Frontal cortex (tissue), 4 donors: Measurements from ENCODE around the gene NEK5. TPM values are rescaled to one million over a fixed set of nuclear protein-coding genes. Genes with fewer than 3 reads are reported as not detected.
"Not testable (repeated sequence)": the region's sequence is repeated elsewhere in the genome, so short reads cannot be mapped to it uniquely, and the experiment has no call there.

Experiments used
- DNase-seq, 2 donors: peaks; one replicate each; pipeline ENCODE4 v3.0.0; 2012; ENCODE audit warnings: low spot score in 2 of 2
- FAIRE-seq: peaks from 2 replicates; lab custom pipeline; 2012; peaks lifted over from hg19 to GRCh38; lab: Jason Lieb, UNC
- total RNA-seq: library from RNA; depleted of rRNA; stranded (reverse); fragments of >200 nt; gene quantifications from one replicate; pipeline ENCODE4 v1.2.3, GENCODE V29; 2014
- donor health status: control.
- donor health status: control.
- donor health status: control.

Gene NEK5
- total RNA-seq, 1 donor from 2014 or later, result 0.82 TPM

GRCh38 chr13:52084981-52085380, 43.9 kb downstream of the NEK5 start:
- FAIRE-seq, result not testable (repeated sequence)

DNA sequence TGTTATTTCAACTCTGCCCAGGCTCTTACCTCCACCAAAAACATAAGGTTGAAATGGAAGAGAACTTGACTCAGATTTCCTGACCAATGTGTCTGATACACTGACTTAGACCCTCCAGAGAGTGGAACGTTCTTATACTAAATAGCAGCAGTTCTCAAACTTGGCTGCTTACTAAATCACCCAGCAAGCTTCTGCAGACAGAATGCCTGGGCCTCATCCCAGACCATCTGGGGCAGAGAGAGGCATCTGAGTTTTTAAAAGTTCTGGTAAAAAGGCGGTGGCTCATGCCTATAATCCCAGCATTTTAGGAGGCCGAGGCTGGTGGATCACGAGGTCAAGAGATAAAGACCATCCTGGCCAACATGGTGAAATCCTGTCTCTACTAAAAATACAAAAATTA, 46.3 kb downstream of the NEK5 start:
- DNase-seq (no peak), FAIRE-seq (no peak)

More at GRCh38 chr13:52084981-52085380, 43.9 kb downstream of the NEK5 start:
- not testable (repeated sequence) for DNase-seq

DNA sequence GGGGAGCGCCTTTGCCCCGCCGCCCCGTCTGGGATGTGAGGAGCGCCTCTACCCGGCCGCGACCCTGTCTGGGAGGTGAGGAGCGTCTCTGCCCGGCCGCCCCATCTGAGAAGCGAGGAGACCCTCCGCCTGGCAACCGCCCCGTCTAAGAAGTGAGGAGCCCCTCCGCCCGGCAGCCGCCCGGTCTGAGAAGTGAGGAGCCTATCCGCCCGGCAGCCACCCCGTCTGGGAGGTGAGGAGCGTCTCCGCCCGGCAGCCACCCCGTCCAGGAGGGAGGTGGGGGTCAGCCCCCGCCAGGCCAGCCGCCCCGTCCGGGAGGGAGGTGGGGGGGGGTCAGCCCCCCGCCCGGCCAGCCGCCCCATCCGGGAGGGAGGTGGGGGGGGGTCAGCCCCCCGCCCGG, 49.0 kb downstream of the NEK5 start:
- DNase-seq, FAIRE-seq: not testable (repeated sequence)

- no peak for FAIRE-seq
- no peak for DNase-seq
These were observed 57.8 kb downstream of the NEK5 start for GRCh38 chr13:52070929-52071523.

GRCh38 chr13:52067237-52067636, 61.6 kb downstream of the NEK5 start:
- DNase-seq, result no peak
- no peak for FAIRE-seq

- FAIRE-seq, result no peak
- DNase-seq, result peak in 1 of 2 donors; percentile 37
These were observed 67.3 kb downstream of the NEK5 start for GRCh38 chr13:52061587-52061986.

- FAIRE-seq, DNase-seq: not testable (repeated sequence)
These were observed 67.8 kb downstream of the NEK5 start for GRCh38 chr13:52061064-52061463.

- FAIRE-seq, result no peak
- no peak for DNase-seq
These were observed 75.4 kb downstream of the NEK5 start for GRCh38 chr13:52053460-52053859.

GRCh38 chr13:52051400-52051799, 77.5 kb downstream of the NEK5 start:
- no peak for FAIRE-seq
- DNase-seq, result no peak

GRCh38 chr13:52048516-52048915, 80.4 kb downstream of the NEK5 start:
- no peak for FAIRE-seq

DNA sequence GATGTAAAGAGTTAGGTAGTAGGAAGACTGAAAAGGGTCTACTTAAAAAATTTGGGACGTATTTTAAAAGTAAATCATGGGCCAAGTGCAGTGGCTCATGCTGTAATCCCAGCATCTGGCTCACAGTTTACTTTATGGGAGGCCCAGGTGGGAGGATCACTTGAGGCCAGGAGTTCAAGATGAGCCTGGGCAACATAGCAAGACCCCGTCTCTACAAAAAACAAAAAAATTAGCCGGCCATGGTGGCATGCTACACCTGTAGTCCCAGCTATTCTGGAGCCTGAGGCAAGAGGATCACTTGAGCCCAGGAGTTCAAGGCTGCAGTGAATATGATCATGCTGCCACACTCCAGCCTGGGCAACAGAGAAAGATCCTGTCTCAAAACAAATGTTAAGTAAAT, 81.4 kb downstream of the NEK5 start:
- FAIRE-seq, result no peak

More at GRCh38 chr13:52048516-52048915, 80.4 kb downstream of the NEK5 start:
- DNase-seq, result no peak

DNA sequence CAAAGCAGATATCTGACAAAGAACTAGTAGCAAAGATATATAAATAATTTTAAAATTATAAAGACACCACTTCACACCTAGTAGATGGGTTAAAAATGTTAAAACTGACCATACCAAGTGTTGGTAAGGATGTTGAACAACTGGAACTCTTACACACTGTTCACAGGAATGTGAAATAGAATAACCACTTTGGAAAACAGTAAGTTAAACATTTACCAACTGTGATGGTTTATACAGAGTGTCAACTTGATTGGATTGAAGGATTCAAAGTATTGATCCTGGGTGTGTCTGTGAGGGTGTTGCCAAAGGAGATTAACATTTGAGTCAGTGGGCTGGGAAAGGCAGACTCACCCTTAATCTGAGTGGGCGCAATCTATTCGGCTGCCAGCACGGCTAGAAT, 85.2 kb downstream of the NEK5 start:
- FAIRE-seq, result no peak
- no peak for DNase-seq

More for the DNA sequence above, 81.4 kb downstream of the NEK5 start:
- no peak for DNase-seq

GRCh38 chr13:52036037-52036436, 92.8 kb downstream of the NEK5 start:
- FAIRE-seq (no peak), DNase-seq (no peak)

- FAIRE-seq (no peak), DNase-seq (no peak)
These were observed 94.2 kb downstream of the NEK5 start for GRCh38 chr13:52034616-52035226.

DNA sequence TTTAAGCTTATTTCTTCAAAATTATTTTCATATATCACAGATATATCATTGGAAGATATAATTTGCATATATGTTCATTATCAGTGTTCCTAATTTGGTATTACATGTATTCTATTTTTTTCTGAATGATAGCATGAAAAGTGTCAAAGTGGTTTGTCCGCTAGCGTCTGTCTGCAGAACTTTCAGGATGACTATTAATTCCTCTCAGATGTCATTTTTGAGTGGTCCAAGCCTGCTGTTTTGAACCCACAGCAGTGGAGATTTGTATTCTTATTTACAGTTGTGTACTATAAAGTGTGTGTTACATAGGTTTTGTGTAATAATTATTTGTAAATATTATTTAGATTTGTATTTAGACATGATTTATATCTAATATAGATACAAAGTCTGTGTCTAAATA, 95.8 kb downstream of the NEK5 start:
- FAIRE-seq (no peak), DNase-seq (no peak)

GRCh38 chr13:52030401-52030800, 98.5 kb downstream of the NEK5 start:
- not testable (repeated sequence) for FAIRE-seq, DNase-seq

DNA sequence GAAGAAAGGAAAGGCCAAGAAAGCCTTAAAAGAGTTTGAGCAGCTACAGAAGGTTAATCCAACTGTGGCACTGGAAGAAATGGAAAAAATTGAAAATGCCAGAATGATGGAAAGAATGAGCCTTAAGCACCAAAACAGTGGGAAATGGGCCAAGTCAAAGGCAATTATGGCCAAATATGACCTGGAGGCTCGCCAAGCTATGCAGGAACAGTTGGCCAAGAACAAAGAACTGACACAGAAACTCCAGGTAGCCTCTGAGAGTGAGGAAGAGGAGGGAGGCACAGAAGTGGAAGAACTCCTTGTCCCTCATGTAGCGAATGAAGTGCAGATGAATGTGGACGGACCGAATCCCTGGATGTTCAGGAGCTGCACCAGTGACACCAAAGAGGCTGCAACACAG, 99.3 kb downstream of the NEK5 start:
- FAIRE-seq, result no peak
- no peak for DNase-seq

DNA sequence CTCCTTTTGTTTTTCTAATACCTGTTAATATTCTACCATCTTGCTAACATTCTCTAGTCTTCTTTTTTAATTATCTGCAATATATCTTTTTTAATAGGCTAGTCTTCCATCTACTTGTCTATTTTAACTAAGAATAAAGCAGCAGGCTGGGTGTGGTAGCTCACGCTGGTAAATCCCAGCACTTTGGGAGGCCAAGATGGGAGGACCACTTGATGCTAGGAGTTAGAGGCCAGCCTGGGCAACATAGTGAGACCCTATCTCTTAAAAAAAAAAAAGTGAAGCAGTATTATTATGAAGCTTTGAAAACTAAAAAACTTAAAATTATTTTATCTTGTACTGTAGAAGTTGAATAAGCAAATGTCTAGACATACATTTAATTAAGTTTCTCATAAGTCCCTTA, 101.0 kb downstream of the NEK5 start:
- FAIRE-seq, result no peak
- no peak for DNase-seq

DNA sequence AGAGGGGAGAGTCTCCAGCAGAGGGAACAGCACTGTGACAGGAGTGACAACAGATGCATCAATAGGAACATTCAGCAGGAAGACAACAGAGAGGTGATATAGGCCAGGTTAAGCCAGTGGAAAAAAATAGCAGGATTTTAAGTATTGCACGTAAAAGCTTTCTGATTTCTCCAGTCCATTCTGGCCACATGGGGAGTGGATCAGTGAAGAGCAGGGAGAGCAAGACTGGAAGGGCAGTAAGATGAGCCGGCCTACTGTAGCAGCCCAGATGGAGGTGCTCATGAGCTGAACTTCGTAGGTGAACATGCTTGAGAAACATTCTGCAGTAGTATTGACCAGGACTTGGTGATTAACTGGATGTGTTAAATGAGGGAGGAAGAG, 102.6 kb downstream of the NEK5 start:
- DNase-seq (no peak), FAIRE-seq (no peak)

GRCh38 chr13:52025475-52026245, 103.2 kb downstream of the NEK5 start:
- no peak for DNase-seq
- no peak for FAIRE-seq

DNA sequence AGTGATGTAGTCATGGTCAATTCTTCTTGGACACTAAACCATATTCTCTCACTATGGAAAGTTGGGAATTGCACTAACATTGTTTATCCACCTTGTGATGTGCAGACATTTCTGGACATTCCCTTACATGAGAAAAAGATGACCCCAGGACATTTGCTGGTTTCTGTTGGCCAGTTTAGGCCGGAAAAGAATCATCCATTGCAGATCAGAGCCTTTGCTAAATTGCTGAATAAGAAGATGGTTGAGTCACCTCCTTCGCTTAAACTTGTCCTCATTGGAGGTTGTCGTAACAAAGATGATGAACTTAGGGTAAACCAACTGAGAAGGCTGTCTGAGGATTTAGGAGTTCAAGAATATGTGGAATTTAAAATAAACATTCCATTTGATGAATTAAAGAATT, 104.4 kb downstream of the NEK5 start, which contains the start of gene UTP14C:
TSS of gene UTP14C (plus strand) at position 211 of the 400 bp plus-strand sequence. CDS start 4,114 bp downstream, outside the sequence.
- DNase-seq (no peak), FAIRE-seq (no peak)
